IPS-18a (cell line): Measurements from ENCODE around the gene VWA5B2.
"Not testable (repeated sequence)": the region's sequence is repeated elsewhere in the genome, so short reads cannot be mapped to it uniquely, and the experiment has no call there.

ENCODE experiments used
- H3K27ac ChIP-seq: one replicate; pipeline ENCODE4 v1.5.1; 2013; ENCODE audit warnings: low read length
- H3K27me3 ChIP-seq: one replicate; pipeline ENCODE4 v1.6.1; 2013; ENCODE audit warnings: mild to moderate bottlenecking, low read length; ENCODE audit not compliant: control insufficient read depth, insufficient read depth
- H3K36me3 ChIP-seq: one replicate; pipeline ENCODE4 v1.6.1; 2013; ENCODE audit warnings: low read depth, low read length; ENCODE audit not compliant: control insufficient read depth
- H3K4me1 ChIP-seq: one replicate; pipeline ENCODE4 v1.6.1; 2013; ENCODE audit warnings: low read depth, low read length; ENCODE audit not compliant: control insufficient read depth
- H3K4me3 ChIP-seq: one replicate; pipeline ENCODE4 v1.5.1; 2013; ENCODE audit warnings: low read length
- H3K9ac ChIP-seq: one replicate; pipeline ENCODE4 v1.6.1; 2013; ENCODE audit warnings: mild to moderate bottlenecking, low read length, moderate library complexity
- H3K9me3 ChIP-seq: one replicate; pipeline ENCODE4 v1.6.1; 2013; ENCODE audit warnings: low read depth, low read length; ENCODE audit not compliant: control insufficient read depth

VWA5B2 gene

GRCh38 chr3:184261854-184262763 lies 32.7 kb downstream of the VWA5B2 start:
- peaks cover 62% of the 10 kb centered on the region for H3K27me3 ChIP-seq

GRCh38 chr3:184262764-184263179 lies 33.4 kb downstream of the VWA5B2 start:
- Histone ChIP-seq H3K27ac (no peak overlapping the region), H3K27me3 (peaks cover 56% of the 10 kb centered on the region), H3K9ac (no peak overlapping the region)

More at GRCh38 chr3:184261854-184262763, 32.7 kb downstream of the VWA5B2 start:
- H3K27ac ChIP-seq, result no peak overlapping the region
- H3K4me3 ChIP-seq, result peak overlapping the region; percentile 56
- no peaks in the 10 kb centered on the region for H3K4me1 ChIP-seq
- H3K36me3 ChIP-seq, result no peaks in the 10 kb centered on the region
- peak overlapping the region; percentile 33 for H3K9ac ChIP-seq
- H3K9me3 ChIP-seq, result no peaks in the 10 kb centered on the region

GRCh38 chr3:184267249-184267648 lies 37.9 kb downstream of the VWA5B2 start:
- H3K4me3 ChIP-seq, H3K9ac ChIP-seq, H3K4me1 ChIP-seq, H3K9me3 ChIP-seq, H3K27ac ChIP-seq, H3K36me3 ChIP-seq: not testable (repeated sequence)
- H3K27me3 ChIP-seq, result peaks cover 19% of the 10 kb centered on the region

More at GRCh38 chr3:184262764-184263179, 33.4 kb downstream of the VWA5B2 start:
- H3K9me3 ChIP-seq, result no peaks in the 10 kb centered on the region
- H3K4me1 ChIP-seq, result no peaks in the 10 kb centered on the region
- H3K4me3 ChIP-seq, result peak overlapping the region; percentile 56
- no peaks in the 10 kb centered on the region for H3K36me3 ChIP-seq

GRCh38 chr3:184272269-184272668 lies 42.9 kb downstream of the VWA5B2 start:
- peaks cover 7% of the 10 kb centered on the region for H3K27me3 ChIP-seq
- H3K4me1 ChIP-seq, result no peaks in the 10 kb centered on the region
- no peaks in the 10 kb centered on the region for H3K36me3 ChIP-seq
- H3K27ac ChIP-seq, result no peak overlapping the region
- H3K9me3 ChIP-seq, result no peaks in the 10 kb centered on the region
- no peak overlapping the region for H3K9ac ChIP-seq
- H3K4me3 ChIP-seq, result no peak overlapping the region

- Histone ChIP-seq H3K4me1 (no peaks in the 10 kb centered on the region), H3K27me3 (peaks cover 7% of the 10 kb centered on the region), H3K36me3 (no peaks in the 10 kb centered on the region), H3K4me3 (no peak overlapping the region), H3K9me3 (no peaks in the 10 kb centered on the region), H3K9ac (no peak overlapping the region), H3K27ac (no peak overlapping the region)
Measured at GRCh38 chr3:184275381-184275701, 46.0 kb downstream of the VWA5B2 start.

- Histone ChIP-seq H3K4me3 (no peak within 1 kb of the TSS), H3K36me3 (no peaks in the 10 kb centered on the region), H3K9ac (no peak within 1 kb of the TSS), H3K27ac (no peak within 1 kb of the TSS), H3K9me3 (no peaks in the 10 kb centered on the region), H3K27me3 (peaks cover 7% of the 10 kb centered on the region), H3K4me1 (no peaks in the 10 kb centered on the region)
Measured at GRCh38 chr3:184275961-184276910, 46.9 kb downstream of the VWA5B2 start, which contains the start of gene ECE2. Gene ECE2, plus strand, starts transcription at chr3:184276022. Its CDS starts 132 bp downstream, at chr3:184276154.

- Histone ChIP-seq H3K27me3 (peaks cover 7% of the 10 kb centered on the region), H3K36me3 (no peaks in the 10 kb centered on the region), H3K9me3 (no peaks in the 10 kb centered on the region), H3K4me3 (no peak overlapping the region), H3K27ac (no peak overlapping the region), H3K4me1 (no peaks in the 10 kb centered on the region), H3K9ac (no peak overlapping the region)
Measured at GRCh38 chr3:184277366-184277765, 48.0 kb downstream of the VWA5B2 start.

- H3K4me3 ChIP-seq, result no peak overlapping the region
- H3K9ac ChIP-seq, result no peak overlapping the region
- H3K27ac ChIP-seq, result no peak overlapping the region
- no peaks in the 10 kb centered on the region for H3K9me3 ChIP-seq
- no peaks in the 10 kb centered on the region for H3K36me3 ChIP-seq
- H3K4me1 ChIP-seq, result no peaks in the 10 kb centered on the region
- no peaks in the 10 kb centered on the region for H3K27me3 ChIP-seq
Measured at GRCh38 chr3:184282941-184283340, 53.6 kb downstream of the VWA5B2 start.

- Histone ChIP-seq H3K27ac (no peak overlapping the region), H3K9ac (no peak overlapping the region), H3K36me3 (no peaks in the 10 kb centered on the region), H3K4me1 (no peaks in the 10 kb centered on the region), H3K27me3 (no peaks in the 10 kb centered on the region), H3K9me3 (no peaks in the 10 kb centered on the region), H3K4me3 (no peak overlapping the region)
Measured at GRCh38 chr3:184283681-184284080, 54.3 kb downstream of the VWA5B2 start.

GRCh38 chr3:184284696-184285095 lies 55.3 kb downstream of the VWA5B2 start:
- H3K4me1 ChIP-seq, result no peaks in the 10 kb centered on the region
- H3K27ac ChIP-seq, result no peak overlapping the region
- no peaks in the 10 kb centered on the region for H3K27me3 ChIP-seq
- no peak overlapping the region for H3K9ac ChIP-seq
- no peaks in the 10 kb centered on the region for H3K36me3 ChIP-seq
- no peaks in the 10 kb centered on the region for H3K9me3 ChIP-seq
- no peak overlapping the region for H3K4me3 ChIP-seq

- Histone ChIP-seq H3K4me1 (no peaks in the 10 kb centered on the region), H3K27ac (no peak overlapping the region), H3K4me3 (no peak overlapping the region), H3K27me3 (no peaks in the 10 kb centered on the region), H3K9me3 (no peaks in the 10 kb centered on the region), H3K9ac (no peak overlapping the region), H3K36me3 (no peaks in the 10 kb centered on the region)
Measured at GRCh38 chr3:184289426-184289938, 60.1 kb downstream of the VWA5B2 start.
